OCI-LY7 (cell line): ENCODE results near the gene IGFN1. TPM values are rescaled to one million over a fixed set of nuclear protein-coding genes. Genes with fewer than 3 reads are reported as not detected.

ENCODE experiments used
- BruUV-seq: library from RNA; stranded (reverse); fragments of 400-500 nt; replicated peaks from 2 replicates; lab custom pipeline; 2021; lab: Mats Ljungman, UMichigan
- CTCF ChIA-PET: fragments of 300-600 bp; sonication (Branson Sonifier 250); formaldehyde crosslinking; loops from one replicate; lab custom pipeline; 2022; ENCODE audit warnings: antibody characterized with exemption; ENCODE audit not compliant: unreplicated experiment; lab: Charles Lee
- POLR2A ChIA-PET: fragments of 300-600 bp; sonication (Branson Sonifier 250); formaldehyde crosslinking; loops from one replicate; lab custom pipeline; 2022; ENCODE audit warnings: antibody characterized with exemption; lab: Charles Lee
- DNase-seq: peaks from one replicate; pipeline ENCODE4 v3.0.0-alpha.2; 2015; ENCODE audit warnings: low spot score
- H2AFZ ChIP-seq: fragments of 200-600 bp; sonication (generic), shearing (Covaris generic); 2 replicates; pipeline ENCODE4 v1.6.1; 2014; ENCODE audit warnings: mild to moderate bottlenecking, antibody characterized with exemption, low read length, moderate library complexity
- H3K27ac ChIP-seq: fragments of 200-600 bp; sonication (generic); 2 replicates; pipeline ENCODE4 v1.5.1; 2014; ENCODE audit warnings: mixed run types, low read depth, mild to moderate bottlenecking, moderate library complexity, low read length, inconsistent platforms; ENCODE audit not compliant: poor library complexity, severe bottlenecking
- H3K36me3 ChIP-seq: fragments of 200-600 bp; sonication (generic); 2 replicates; pipeline ENCODE4 v1.6.1; 2014; ENCODE audit warnings: mild to moderate bottlenecking, antibody characterized with exemption, low read length, moderate library complexity, mixed read lengths; ENCODE audit not compliant: insufficient read depth
- H3K4me1 ChIP-seq: fragments of 200-600 bp; sonication (generic); 2 replicates; pipeline ENCODE4 v1.5.1; 2014; ENCODE audit warnings: mild to moderate bottlenecking, low read length; ENCODE audit not compliant: insufficient read depth, poor library complexity, severe bottlenecking
- H3K4me2 ChIP-seq: fragments of 200-600 bp; sonication (generic); 2 replicates; pipeline ENCODE4 v1.6.1; 2014; ENCODE audit warnings: mild to moderate bottlenecking, low read length
- H3K4me3 ChIP-seq: fragments of 200-600 bp; sonication (generic); 2 replicates; pipeline ENCODE4 v1.5.1; 2014; ENCODE audit warnings: mild to moderate bottlenecking, low read depth, low read length; ENCODE audit not compliant: poor library complexity, severe bottlenecking
- H3K79me2 ChIP-seq: fragments of 200-600 bp; sonication (generic); 2 replicates; pipeline ENCODE4 v1.6.1; 2016; ENCODE audit warnings: low read depth, mild to moderate bottlenecking, low read length, moderate library complexity, mixed read lengths; ENCODE audit not compliant: insufficient read depth
- H3K9me2 ChIP-seq: fragments of 200-600 bp; sonication (generic); 2 replicates; pipeline ENCODE4 v1.6.1; 2016; ENCODE audit warnings: mild to moderate bottlenecking, low read length, mixed read lengths; ENCODE audit not compliant: insufficient read depth
- H3K9me3 ChIP-seq: fragments of 200-600 bp; sonication (generic); 2 replicates; pipeline ENCODE4 v1.6.1; 2014; ENCODE audit warnings: mild to moderate bottlenecking, mixed run types, low read length, mixed read lengths
- H4K20me1 ChIP-seq: fragments of 200-600 bp; sonication (generic); 2 replicates; pipeline ENCODE4 v1.6.1; 2014; ENCODE audit warnings: mild to moderate bottlenecking, antibody characterized with exemption, low read length, moderate library complexity, mixed read lengths; ENCODE audit not compliant: insufficient read depth
- CTCF ChIP-seq: fragments of 200-600 bp; sonication (generic); conservative IDR thresholded peaks from 2 replicates; pipeline ENCODE4 v1.5.1; 2014; ENCODE audit warnings: mild to moderate bottlenecking, antibody characterized with exemption, low read length, moderate library complexity, mixed read lengths
- EZH2phosphoT487 ChIP-seq: fragments of 200-600 bp; sonication (generic); IDR thresholded peaks from 2 replicates; pipeline ENCODE4 v1.6.1; 2018; ENCODE audit warnings: low read depth, borderline replicate concordance, mild to moderate bottlenecking, mixed run types, antibody characterized with exemption, low read length, moderate library complexity, mixed read lengths
- intact Hi-C: fragments of 100-400 bp; cut with micrococcal nuclease; formaldehyde crosslinking; loops from one replicate; pipeline ENCODE4 v1.10.0; 2022; ENCODE audit not compliant: unreplicated experiment
- total RNA-seq, 2 experiments: library from RNA; depleted of rRNA in 1 of 2; stranded (reverse); fragments of >200 nt in 1 of 2; shearing (Covaris generic) in 1 of 2; gene quantifications; 2 replicates each; pipeline ENCODE4 v1.2.3, GENCODE V29; 2014 to 2022

IGFN1 gene
- total RNA-seq, 2 experiments from 2014 or later, result not detected

DNA sequence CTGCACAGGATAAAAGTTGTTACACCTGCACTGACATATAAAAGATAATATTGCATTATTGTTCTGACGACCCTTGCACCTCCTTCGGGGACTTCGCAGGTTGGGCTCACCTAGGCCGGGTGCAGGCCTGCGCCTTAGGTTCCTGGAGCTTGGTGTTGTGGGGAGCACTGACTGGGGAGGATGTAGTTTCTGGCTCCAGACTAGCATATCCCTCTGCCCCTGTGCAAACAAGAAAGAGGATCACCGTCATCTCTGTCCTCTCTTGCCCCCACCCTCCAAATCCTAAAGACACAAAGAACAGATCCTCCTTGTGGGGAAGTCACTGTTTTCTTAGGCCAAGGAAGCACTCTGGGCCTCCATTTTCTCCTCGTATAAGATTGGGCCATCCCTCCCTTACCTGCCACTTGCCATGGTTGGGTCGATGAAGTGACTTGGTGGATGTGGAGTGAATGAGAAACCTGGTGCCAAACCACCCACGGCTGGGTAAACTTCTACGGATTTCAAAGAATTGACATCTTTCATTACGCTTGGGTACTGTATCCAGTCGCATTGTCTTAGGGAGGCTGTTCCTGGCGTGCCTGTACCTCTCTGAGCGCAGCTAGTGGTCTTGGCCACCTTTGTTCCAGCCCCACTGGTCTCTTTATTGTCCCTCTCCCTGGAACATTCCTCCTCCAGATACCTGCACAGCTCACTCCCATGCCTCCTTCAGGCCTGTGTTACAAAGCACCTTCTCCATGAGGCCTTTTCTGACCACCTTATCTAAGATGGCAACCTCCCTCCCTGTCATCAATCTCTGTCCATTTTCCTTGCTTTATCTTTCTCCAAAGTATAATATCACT lies 58.3 kb downstream of the IGFN1 start:
- no peaks in the 10 kb centered on the region for H3K4me1 ChIP-seq
- no peak overlapping the region for H3K4me3 ChIP-seq
- DNase-seq, result no peak
- no peaks in the 10 kb centered on the region for H3K36me3 ChIP-seq
- no peak overlapping the region for H3K27ac ChIP-seq
- intact Hi-C loops, result no loop called here
- ChIA-PET CTCF (no interaction called here), POLR2A (no interaction called here)
- H3K4me2 ChIP-seq, result no peak overlapping the region
- TF ChIP-seq CTCF, result no peak
- TF ChIP-seq EZH2phosphoT487, result no peak
- H4K20me1 ChIP-seq, result no peaks in the 10 kb centered on the region
- no peaks in the 10 kb centered on the region for H3K9me2 ChIP-seq
- BruUV-seq, result no TSS peak
- no peaks in the 10 kb centered on the region for H3K79me2 ChIP-seq
- H2AFZ ChIP-seq, result no peak overlapping the region
- no peaks in the 10 kb centered on the region for H3K9me3 ChIP-seq

DNA sequence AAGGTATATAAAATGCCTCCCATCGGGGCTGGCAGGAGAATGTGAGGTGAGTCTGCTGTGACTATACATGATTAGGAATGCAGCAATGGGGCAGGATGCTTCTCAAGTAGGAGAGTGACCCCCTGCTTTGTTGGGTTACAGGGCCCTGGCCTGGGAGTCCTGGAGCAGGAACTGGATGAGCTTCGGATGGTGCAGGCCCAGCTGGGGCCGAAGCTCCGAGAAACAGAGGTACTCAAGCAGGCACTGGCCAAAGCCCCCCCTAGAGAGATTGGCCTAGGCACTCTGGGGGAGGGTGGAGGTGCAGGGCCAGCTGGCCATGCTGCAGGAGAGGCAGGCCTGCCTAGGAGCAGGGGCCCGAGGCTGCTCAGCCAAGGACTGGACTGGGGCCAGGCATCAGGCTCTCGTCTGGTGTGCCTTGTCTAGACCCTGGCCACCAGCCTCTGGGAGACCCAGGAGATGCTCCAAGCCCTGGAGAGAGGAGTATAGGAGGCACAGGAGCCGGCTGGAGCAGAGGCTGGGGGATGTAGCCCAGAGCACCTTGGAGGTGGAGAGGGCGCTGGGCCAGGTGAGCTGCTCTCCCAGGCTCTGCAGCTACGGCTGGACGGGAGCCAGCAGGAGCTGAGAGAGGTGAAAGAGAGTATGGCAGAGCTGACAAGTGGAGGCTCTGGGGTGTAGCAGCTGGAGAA lies 59.8 kb downstream of the IGFN1 start:
- intact Hi-C loops, result no loop called here
- Histone ChIP-seq H3K9me3 (no peaks in the 10 kb centered on the region), H3K36me3 (no peaks in the 10 kb centered on the region), H3K4me3 (no peak overlapping the region), H4K20me1 (no peaks in the 10 kb centered on the region), H3K79me2 (no peaks in the 10 kb centered on the region), H3K9me2 (no peaks in the 10 kb centered on the region), H3K27ac (no peak overlapping the region), H3K4me1 (no peaks in the 10 kb centered on the region), H2AFZ (no peak overlapping the region), H3K4me2 (no peak overlapping the region)
- DNase-seq, result no peak
- ChIA-PET POLR2A (no interaction called here), CTCF (no interaction called here)
- BruUV-seq, result no TSS peak
- no peak for TF ChIP-seq EZH2phosphoT487

GRCh38 chr1:201251411-201251810 lies 60.8 kb downstream of the IGFN1 start:
- no peaks in the 10 kb centered on the region for H3K9me2 ChIP-seq
- H3K4me2 ChIP-seq, result no peak overlapping the region
- no peak for TF ChIP-seq EZH2phosphoT487
- TF ChIP-seq CTCF, result no peak
- no peak overlapping the region for H3K27ac ChIP-seq
- H3K36me3 ChIP-seq, result no peaks in the 10 kb centered on the region
- H3K79me2 ChIP-seq, result no peaks in the 10 kb centered on the region
- no peaks in the 10 kb centered on the region for H3K9me3 ChIP-seq
- POLR2A ChIA-PET, result no interaction called here
- no peak for DNase-seq
- intact Hi-C loops, result no loop called here
- H2AFZ ChIP-seq, result no peak overlapping the region
- CTCF ChIA-PET, result no interaction called here
- BruUV-seq, result no TSS peak
- H4K20me1 ChIP-seq, result no peaks in the 10 kb centered on the region
- no peaks in the 10 kb centered on the region for H3K4me1 ChIP-seq
- no peak overlapping the region for H3K4me3 ChIP-seq
